Transverse colon (tissue), 4 donors: ENCODE measurements around the gene CEP89.
"Not testable (repeated sequence)": the region's sequence is repeated elsewhere in the genome, so short reads cannot be mapped to it uniquely, and the experiment has no call there.

ENCODE experiments used
- CTCF ChIP-seq, 5 experiments: fragments of 200-600 bp in 3 of 5; fragments of 450-650 bp in 2 of 5; sonication (generic) in 3 of 5; IDR thresholded peaks; 1 replicate in 2 of 5; 2 replicates in 3 of 5; pipeline ENCODE4 v1.5.1; 2016 to 2017; ENCODE audit warnings: antibody characterized with exemption in 5 of 5, inconsistent platforms in 3 of 5, mild to moderate bottlenecking in 2 of 5, moderate library complexity in 1 of 5
- EP300 ChIP-seq: sonication (generic); formaldehyde crosslinking; IDR thresholded peaks from one replicate; pipeline ENCODE4 v1.6.1; 2017; ENCODE audit warnings: antibody characterized with exemption, low read depth
- POLR2A ChIP-seq: fragments of 450-650 bp; IDR thresholded peaks from one replicate; pipeline ENCODE4 v1.6.1; 2016; ENCODE audit warnings: antibody characterized with exemption, mild to moderate bottlenecking, moderate library complexity
- POLR2AphosphoS5 ChIP-seq, 3 donors: sonication (generic); formaldehyde crosslinking; IDR thresholded peaks; one replicate each; pipeline ENCODE4 v1.6.1; 2016; ENCODE audit warnings: antibody characterized with exemption in 3 of 3

- TF ChIP-seq CTCF (IDR thresholded peaks at IDR 0.05); POLR2AphosphoS5 (IDR thresholded peaks at IDR 0.05); POLR2A; EP300: not testable (repeated sequence)
These were observed 30.5 kb downstream of the CEP89 start for GRCh38 chr19:32941273-32941672.
